Lower leg skin (tissue), 3 donors: Measurements from ENCODE around the gene SLC27A3.

Source experiments
- CTCF ChIP-seq, 3 donors: fragments of 450-650 bp; IDR thresholded peaks; one replicate each; pipeline ENCODE4 v1.5.1; 2016; ENCODE audit warnings: antibody characterized with exemption in 3 of 3, mild to moderate bottlenecking in 3 of 3, moderate library complexity in 2 of 3
- POLR2A ChIP-seq, 2 donors: fragments of 450-650 bp; IDR thresholded peaks; one replicate each; pipeline ENCODE4 v1.6.1; 2016 to 2017; ENCODE audit warnings: antibody characterized with exemption in 2 of 2, mild to moderate bottlenecking in 1 of 2, moderate library complexity in 1 of 2

- TF ChIP-seq POLR2A (IDR thresholded peaks at IDR 0.05) (no peak), CTCF (IDR thresholded peaks at IDR 0.05) (no peak)
Observed at GRCh38 chr1:153794624-153795329, 19.6 kb downstream of the SLC27A3 start.
